GM12878 (cell line): ENCODE measurements around the gene OPN4. TPM values are rescaled to one million over a fixed set of nuclear protein-coding genes. Genes with fewer than 3 reads are reported as not detected.
A peak's percentile ranks its signal among the peaks of the same experiment; 100 is the strongest.

Source experiments
- ATAC-seq: fragments of 200-7000 bp; cut with Tn5 transposase; 3 replicates; pipeline ENCODE4 v1.9.1; 2020; ENCODE audit warnings: mild to moderate bottlenecking, moderate library complexity
- BruUV-seq: library from RNA; stranded (reverse); fragments of 400-500 nt; replicated peaks from 2 replicates; lab custom pipeline; 2021; lab: Mats Ljungman, UMichigan
- CTCF ChIA-PET: fragments of 300-600 bp; sonication (Branson Sonifier 250); formaldehyde crosslinking; extraction: SDS; loops from one replicate; lab custom pipeline; 2021; ENCODE audit warnings: inconsistent platforms; lab: Yijun Ruan, JAX
- POLR2A ChIA-PET: fragments of 350-600 bp; formaldehyde crosslinking; extraction: SDS; loops from one replicate; lab custom pipeline; 2021; ENCODE audit warnings: inconsistent platforms; lab: Charles Lee
- RAD21 ChIA-PET: fragments of 300-600 bp; sonication (Branson Sonifier 250); formaldehyde crosslinking; loops from one replicate; lab custom pipeline; 2023; ENCODE audit warnings: antibody characterized with exemption; ENCODE audit not compliant: unreplicated experiment; lab: Charles Lee
- SMC1A ChIA-PET: fragments of 300-600 bp; sonication (Branson Sonifier 250); formaldehyde crosslinking; loops from one replicate; lab custom pipeline; 2023; ENCODE audit not compliant: unreplicated experiment, uncharacterized antibody; lab: Charles Lee
- DNase-seq: peaks from one replicate; pipeline ENCODE4 v3.0.0-alpha.2; 2011; ENCODE audit warnings: low read depth, low spot score
- FAIRE-seq: peaks from 3 replicates; lab custom pipeline; 2011; peaks lifted over from hg19 to GRCh38; lab: Jason Lieb, UNC
- H2AFZ ChIP-seq: 2 replicates; pipeline ENCODE4 v1.6.0; 2011; ENCODE audit warnings: low read depth, low read length, control low read depth; ENCODE audit not compliant: control insufficient read depth
- H3K27ac ChIP-seq: 2 replicates; pipeline ENCODE4 v1.5.1; 2011; ENCODE audit warnings: control low read depth; ENCODE audit not compliant: control insufficient read depth, insufficient read depth
- H3K27me3 ChIP-seq, 2 experiments: replicated peaks in 1 of 2; 2 replicates each; pipeline versions ENCODE4 v1.6.0 to v1.6.1; 2011; ENCODE audit warnings: low read length in 1 of 2; ENCODE audit not compliant: control insufficient read depth in 2 of 2, insufficient read depth in 2 of 2
- H3K36me3 ChIP-seq, 2 experiments: 2 replicates each; pipeline ENCODE4 v1.5.1; 2011; ENCODE audit warnings: low read length in 1 of 2; ENCODE audit not compliant: control insufficient read depth in 2 of 2, insufficient read depth in 2 of 2
- H3K4me1 ChIP-seq: 2 replicates; pipeline ENCODE4 v1.6.1; 2011; ENCODE audit warnings: mild to moderate bottlenecking, low read length, moderate library complexity, mixed read lengths; ENCODE audit not compliant: control insufficient read depth, insufficient read depth
- H3K4me2 ChIP-seq: 2 replicates; pipeline ENCODE4 v1.6.0; 2011; ENCODE audit warnings: control low read depth; ENCODE audit not compliant: control insufficient read depth, insufficient read depth
- H3K4me3 ChIP-seq: fragments of 200-600 bp; sonication (generic); 2 replicates; pipeline ENCODE4 v1.5.1; 2016
- H3K79me2 ChIP-seq: 2 replicates; pipeline ENCODE4 v1.6.0; 2011; ENCODE audit warnings: low read length; ENCODE audit not compliant: control insufficient read depth, insufficient read depth
- H3K9ac ChIP-seq: 2 replicates; pipeline ENCODE4 v1.8.0; 2011; ENCODE audit warnings: low read length, control low read depth, mixed read lengths; ENCODE audit not compliant: control insufficient read depth, insufficient read depth
- H3K9me3 ChIP-seq: replicated peaks from 3 replicates; pipeline ENCODE4 v1.5.1; 2011; ENCODE audit warnings: mild to moderate bottlenecking, low read length; ENCODE audit not compliant: control insufficient read depth, insufficient read depth
- H4K20me1 ChIP-seq: 2 replicates; pipeline ENCODE4 v1.6.0; 2011; ENCODE audit not compliant: control insufficient read depth, insufficient read depth
- ATF2 ChIP-seq: IDR thresholded peaks from 2 replicates; pipeline ENCODE4 v1.6.1; 2012; ENCODE audit warnings: low read length, inconsistent platforms
- BCL11A ChIP-seq: IDR thresholded peaks from 2 replicates; pipeline ENCODE4 v1.6.1; 2011; ENCODE audit warnings: low read depth, low read length
- BRCA1 ChIP-seq: IDR thresholded peaks from 2 replicates; pipeline ENCODE4 v1.6.1; 2011; ENCODE audit warnings: low read depth, low read length, improper control_type of control experiment
- IRF4 ChIP-seq: IDR thresholded peaks from 2 replicates; pipeline ENCODE4 v1.6.1; 2011; ENCODE audit warnings: low read depth, low read length
- KLF5 ChIP-seq: fragments of 450-650 bp; IDR thresholded peaks from 2 replicates; pipeline ENCODE4 v1.6.1; 2014; ENCODE audit warnings: mild to moderate bottlenecking; ENCODE audit not compliant: partially characterized antibody
- MAX ChIP-seq: IDR thresholded peaks from 2 replicates; pipeline ENCODE4 v1.6.1; 2012; ENCODE audit warnings: low read depth, low read length, improper control_type of control experiment
- MXI1 ChIP-seq: fragments of 150-350 bp; IDR thresholded peaks from 2 replicates; pipeline ENCODE4 v1.6.1; 2011; ENCODE audit warnings: low read depth, mild to moderate bottlenecking, inconsistent platforms, low read length, improper control_type of control experiment
- SIN3A ChIP-seq: IDR thresholded peaks from 2 replicates; pipeline ENCODE4 v1.6.1; 2012; ENCODE audit warnings: low read depth, low read length, improper control_type of control experiment
- STAT3 ChIP-seq: IDR thresholded peaks from 2 replicates; pipeline ENCODE4 v1.6.1; 2011; ENCODE audit warnings: low read depth, low read length, improper control_type of control experiment
- WRNIP1 ChIP-seq: IDR thresholded peaks from 2 replicates; pipeline ENCODE4 v1.6.1; 2011; ENCODE audit warnings: low read depth, low read length, improper control_type of control experiment, borderline replicate concordance
- YY1 ChIP-seq: IDR thresholded peaks from 2 replicates; pipeline ENCODE4 v1.6.1; 2011; ENCODE audit warnings: low read depth, mild to moderate bottlenecking, low read length
- WGBS: methylation state at CpG from one replicate; pipeline ENCODE4 v1.1.6; 2016; ENCODE audit warnings: low lambda C conversion rate; ENCODE audit not compliant: insufficient replicate concordance, insufficient coverage; ENCODE audit errors: missing lambda C conversion rate; 5-methylcytosine and 5-hydroxymethylcytosine counted together
- in situ Hi-C: fragments of 300-500 bp; cut with MboI; formaldehyde crosslinking; loops from 9 replicates; pipeline ENCODE4 v1.14.3; 2018; ENCODE audit warnings: mixed read lengths
- intact Hi-C: fragments of 100-400 bp; cut with micrococcal nuclease; formaldehyde crosslinking; loops from one replicate; pipeline ENCODE4 v1.14.2; 2022; ENCODE audit not compliant: unreplicated experiment
- polyA plus RNA-seq, 11 experiments: library from polyadenylated mRNA; depleted of rRNA in 4 of 11; unstranded in 6 of 11; stranded (reverse) in 5 of 11; fragments of >200 nt; fragmentation: Nextera tagmentation in 4 of 11; fragmentation: Illumina TruSeq in 1 of 11; extraction: Ambion mirVana in 4 of 11; extraction: Trizol in 1 of 11; gene quantifications; 1 replicate in 1 of 11; 2 replicates in 10 of 11; pipeline versions ENCODE4 v1.2.1 to v1.2.3, GENCODE V29; 2011 to 2016; ENCODE audit warnings: inconsistent platforms in 2 of 11, missing spikeins in 2 of 11, low read depth in 1 of 11
- total RNA-seq, 4 experiments: library from RNA; depleted of rRNA in 3 of 4; stranded (reverse); fragments of >200 nt in 3 of 4; fragmentation: Illumina TruSeq in 1 of 4; extraction: Trizol in 1 of 4; gene quantifications; 2 replicates each; pipeline versions ENCODE4 v1.2.1 to v1.2.3, GENCODE V29; 2013 to 2021
- TF ChIP-seq, protein P1 (sequence below): fragments of 450-650 bp; formaldehyde crosslinking; IDR thresholded peaks from 2 replicates; pipeline ENCODE4 v1.4.0; 2020; ENCODE audit warnings: mild to moderate bottlenecking, moderate library complexity

Gene OPN4
- total and polyA plus RNA-seq, 10 of the 15 experiments (the other 5 are each of a cell fraction or from before 2014, with no cell fraction given), result not detected

GRCh38 chr10:86712317-86712707 is 58.0 kb downstream of the OPN4 start (continued):
- TF ChIP-seq MXI1 (0 out of 2 replicates have a peak, but pooled peaks have one; percentile 24), BRCA1 (no peak), KLF5 (no peak), WRNIP1 (0 out of 2 replicates have a peak, but pooled peaks have one; percentile 58), YY1 (peak; percentile 92)

GRCh38 chr10:86715156-86715795 is 60.9 kb downstream of the OPN4 start:
- no TSS peak for BruUV-seq
- no peak overlapping the region for H3K4me3 ChIP-seq
- no peaks in the 10 kb centered on the region for H3K27me3 ChIP-seq
- DNase-seq, result no peak
- H3K36me3 ChIP-seq, result no peaks in the 10 kb centered on the region
- no peak for ATAC-seq
- ChIA-PET POLR2A (no interaction called here), SMC1A (interaction anchor here (0.6 to 2.0 kb wide), 2 partner anchors 18 to 262 kb away, joined by 3 to 7 read pairs; no protein-coding TSS in a partner anchor), RAD21 (interaction anchor here (1.0 kb wide), 1 partner anchor 18 kb away, joined by 3 read pairs; no protein-coding TSS in a partner anchor), CTCF (interaction anchor here (1.0 to 1.5 kb wide), 2 partner anchors 78 to 184 kb away, joined by 3 to 7 read pairs; no protein-coding TSS in a partner anchor)
- no peak for FAIRE-seq
- in situ Hi-C loops (no loop called here), intact Hi-C loops (loop anchor here (10.0 kb wide), 1 partner anchor 80 kb away; no protein-coding TSS in a partner anchor)
- H2AFZ ChIP-seq, result no peak overlapping the region
- 55% methylated on average over 5 of the region's 6 CpGs for WGBS
- no peaks in the 10 kb centered on the region for H3K79me2 ChIP-seq
- H3K27ac ChIP-seq, result no peak overlapping the region
- no peaks in the 10 kb centered on the region for H4K20me1 ChIP-seq
- H3K4me2 ChIP-seq, result no peak overlapping the region
- H3K9ac ChIP-seq, result no peak overlapping the region
- peaks cover 4% of the 10 kb centered on the region; the same call in 1 of the 2 replicates for H3K4me1 ChIP-seq
- no peaks in the 10 kb centered on the region for H3K9me3 ChIP-seq
- TF ChIP-seq MAX (no peak), ATF2 (no peak), WRNIP1 (no peak), IRF4 (no peak), BCL11A (no peak), STAT3 (no peak), SIN3A (no peak)
- TF ChIP-seq, protein P1, sequence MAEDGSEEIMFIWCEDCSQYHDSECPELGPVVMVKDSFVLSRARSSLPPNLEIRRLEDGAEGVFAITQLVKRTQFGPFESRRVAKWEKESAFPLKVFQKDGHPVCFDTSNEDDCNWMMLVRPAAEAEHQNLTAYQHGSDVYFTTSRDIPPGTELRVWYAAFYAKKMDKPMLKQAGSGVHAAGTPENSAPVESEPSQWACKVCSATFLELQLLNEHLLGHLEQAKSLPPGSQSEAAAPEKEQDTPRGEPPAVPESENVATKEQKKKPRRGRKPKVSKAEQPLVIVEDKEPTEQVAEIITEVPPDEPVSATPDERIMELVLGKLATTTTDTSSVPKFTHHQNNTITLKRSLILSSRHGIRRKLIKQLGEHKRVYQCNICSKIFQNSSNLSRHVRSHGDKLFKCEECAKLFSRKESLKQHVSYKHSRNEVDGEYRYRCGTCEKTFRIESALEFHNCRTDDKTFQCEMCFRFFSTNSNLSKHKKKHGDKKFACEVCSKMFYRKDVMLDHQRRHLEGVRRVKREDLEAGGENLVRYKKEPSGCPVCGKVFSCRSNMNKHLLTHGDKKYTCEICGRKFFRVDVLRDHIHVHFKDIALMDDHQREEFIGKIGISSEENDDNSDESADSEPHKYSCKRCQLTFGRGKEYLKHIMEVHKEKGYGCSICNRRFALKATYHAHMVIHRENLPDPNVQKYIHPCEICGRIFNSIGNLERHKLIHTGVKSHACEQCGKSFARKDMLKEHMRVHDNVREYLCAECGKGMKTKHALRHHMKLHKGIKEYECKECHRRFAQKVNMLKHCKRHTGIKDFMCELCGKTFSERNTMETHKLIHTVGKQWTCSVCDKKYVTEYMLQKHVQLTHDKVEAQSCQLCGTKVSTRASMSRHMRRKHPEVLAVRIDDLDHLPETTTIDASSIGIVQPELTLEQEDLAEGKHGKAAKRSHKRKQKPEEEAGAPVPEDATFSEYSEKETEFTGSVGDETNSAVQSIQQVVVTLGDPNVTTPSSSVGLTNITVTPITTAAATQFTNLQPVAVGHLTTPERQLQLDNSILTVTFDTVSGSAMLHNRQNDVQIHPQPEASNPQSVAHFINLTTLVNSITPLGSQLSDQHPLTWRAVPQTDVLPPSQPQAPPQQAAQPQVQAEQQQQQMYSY (CRISPR knock-in tag), result no peak
